K562 (cell line): Measurements from ENCODE around the gene MPL. TPM values are rescaled to one million over a fixed set of nuclear protein-coding genes. Genes with fewer than 3 reads are reported as not detected.

Experiments
- ATAC-seq: fragments of 200-7000 bp; cut with Tn5 transposase; 3 replicates; pipeline ENCODE4 v1.9.1; 2020; ENCODE audit warnings: moderate library complexity
- BruUV-seq: library from RNA; stranded (reverse); fragments of 400-500 nt; replicated peaks from 2 replicates; lab custom pipeline; 2021; lab: Mats Ljungman, UMichigan
- CTCF ChIA-PET: fragments of 300-600 bp; formaldehyde crosslinking; extraction: SDS; loops from one replicate; lab custom pipeline; 2021; ENCODE audit warnings: low intra/inter-chr PET ratio; lab: Yijun Ruan, JAX
- POLR2A ChIA-PET: fragments of 300-600, 350-650 bp; sonication (Branson Sonifier 250); formaldehyde crosslinking; extraction: SDS; loops from one replicate; lab custom pipeline; 2021; ENCODE audit warnings: antibody characterized with exemption, inconsistent platforms; lab: Yijun Ruan, JAX
- DNase-seq, 4 experiments: peaks; one replicate each; pipeline versions ENCODE4 v3.0.0 to v3.0.0-alpha.2; 2011 to 2018; ENCODE audit warnings: low spot score in 3 of 4, mixed read lengths in 3 of 4; ENCODE audit errors: extremely low read depth in 1 of 4
- FAIRE-seq: peaks from 2 replicates; lab custom pipeline; 2011; peaks lifted over from hg19 to GRCh38; lab: Jason Lieb, UNC
- H2AFZ ChIP-seq: 2 replicates; pipeline ENCODE4 v1.6.0; 2011; ENCODE audit warnings: low read depth, low read length, control low read depth, inconsistent platforms
- H3K27ac ChIP-seq: fragments of 200-600 bp; 3 replicates; pipeline ENCODE4 v1.8.0; 2011; ENCODE audit warnings: low read depth, mild to moderate bottlenecking, control low read depth, inconsistent platforms, low read length, moderate library complexity, mixed read lengths; ENCODE audit errors: extremely low read depth
- H3K27me3 ChIP-seq, 2 experiments: fragments of 300-600 bp in 1 of 2; 2 replicates in 1 of 2; 3 replicates in 1 of 2; pipeline versions ENCODE4 v1.6.0 to v1.8.0; 2011; ENCODE audit warnings: inconsistent platforms in 2 of 2, low read length in 2 of 2, mild to moderate bottlenecking in 1 of 2, mixed read lengths in 1 of 2, moderate library complexity in 1 of 2; ENCODE audit not compliant: control insufficient read depth in 2 of 2, insufficient read depth in 2 of 2
- H3K36me3 ChIP-seq: fragments of 300-600 bp; 3 replicates; pipeline ENCODE4 v1.8.0; 2011; ENCODE audit warnings: mild to moderate bottlenecking, low read length, inconsistent platforms; ENCODE audit not compliant: control insufficient read depth, insufficient read depth
- H3K4me1 ChIP-seq, 2 experiments: fragments of 200-600 bp in 1 of 2; replicated peaks in 1 of 2; 2 replicates in 1 of 2; 3 replicates in 1 of 2; pipeline versions ENCODE4 v1.5.1 to v1.8.0; 2011; ENCODE audit warnings: inconsistent platforms in 2 of 2, low read length in 2 of 2, mild to moderate bottlenecking in 1 of 2, mixed read lengths in 1 of 2, moderate library complexity in 1 of 2; ENCODE audit not compliant: control insufficient read depth in 2 of 2, insufficient read depth in 2 of 2
- H3K4me2 ChIP-seq: 2 replicates; pipeline ENCODE4 v1.6.1; 2011; ENCODE audit warnings: low read length, control low read depth, inconsistent platforms, mixed read lengths; ENCODE audit not compliant: insufficient read depth
- H3K4me3 ChIP-seq: fragments of 200-600 bp; sonication (generic), shearing (Covaris generic); 2 replicates; pipeline ENCODE4 v1.5.1; 2016; ENCODE audit warnings: control low read depth, inconsistent platforms
- H3K79me2 ChIP-seq: fragments of 200-600 bp; 3 replicates; pipeline ENCODE4 v1.8.0; 2011; ENCODE audit warnings: low read length, inconsistent platforms; ENCODE audit not compliant: control insufficient read depth, insufficient read depth
- H3K9ac ChIP-seq, 2 experiments: 2 replicates each; pipeline versions ENCODE4 v1.6.0 to v1.6.1; 2011; ENCODE audit warnings: low read depth in 2 of 2, low read length in 2 of 2, control low read depth in 1 of 2, inconsistent platforms in 1 of 2, mild to moderate bottlenecking in 1 of 2, mixed read lengths in 1 of 2; ENCODE audit not compliant: insufficient read depth in 1 of 2
- H3K9me1 ChIP-seq: one replicate; pipeline ENCODE4 v1.6.0; 2011; ENCODE audit warnings: inconsistent platforms, mild to moderate bottlenecking, low read length, moderate library complexity; ENCODE audit not compliant: control insufficient read depth, insufficient read depth
- H3K9me3 ChIP-seq: replicated peaks from 2 replicates; pipeline ENCODE4 v1.5.1; 2011; ENCODE audit warnings: low read depth, low read length, inconsistent platforms; ENCODE audit not compliant: control insufficient read depth, insufficient read depth
- H4K20me1 ChIP-seq: replicated peaks from 2 replicates; pipeline ENCODE4 v1.6.1; 2011; ENCODE audit warnings: low read length, inconsistent platforms, mixed read lengths; ENCODE audit not compliant: control insufficient read depth, insufficient read depth
- ASH1L ChIP-seq: fragments of 450-650 bp; IDR thresholded peaks from 2 replicates; pipeline ENCODE4 v1.6.1; 2018; ENCODE audit warnings: borderline replicate concordance, mild to moderate bottlenecking, low read depth; ENCODE audit not compliant: partially characterized antibody
- C11orf30 ChIP-seq: fragments of 450-650 bp; IDR thresholded peaks from 2 replicates; pipeline ENCODE4 v1.6.1; 2016; ENCODE audit warnings: low read depth, mild to moderate bottlenecking
- CBX8 ChIP-seq: fragments of 200-600 bp; sonication (generic); IDR thresholded peaks from 2 replicates; pipeline ENCODE4 v1.6.1; 2012; ENCODE audit warnings: borderline replicate concordance, mixed run types, low read depth, mild to moderate bottlenecking, moderate library complexity, mixed read lengths, low read length, control low read depth, inconsistent platforms; ENCODE audit not compliant: poor library complexity, severe bottlenecking; ENCODE audit errors: extremely low read depth
- ETV6 ChIP-seq, 3 experiments: fragments of 150-350 bp in 1 of 3; sonication (generic) in 1 of 3; formaldehyde crosslinking in 1 of 3; IDR thresholded peaks; 2 replicates each; pipeline versions ENCODE4 v1.6.1 to v1.8.0; 2014 to 2022; ENCODE audit warnings: borderline replicate concordance in 2 of 3, low read depth in 2 of 3, antibody characterized with exemption in 1 of 3, low read length in 1 of 3, mild to moderate bottlenecking in 1 of 3, missing genetic modification reagents in 1 of 3
- KAT8 ChIP-seq: fragments of 450-650 bp; IDR thresholded peaks from 2 replicates; pipeline ENCODE4 v1.6.1; 2016; ENCODE audit warnings: low read depth, mild to moderate bottlenecking
- NFYB ChIP-seq: IDR thresholded peaks from 2 replicates; pipeline ENCODE4 v1.6.1; 2011; ENCODE audit warnings: mild to moderate bottlenecking, moderate library complexity; ENCODE audit not compliant: insufficient read length; ENCODE audit errors: extremely low read depth
- SPI1 ChIP-seq: IDR thresholded peaks from 2 replicates; pipeline ENCODE4 v1.6.1; 2011; ENCODE audit warnings: low read depth, low read length, control low read depth, borderline replicate concordance
- THRAP3 ChIP-seq: fragments of 450-650 bp; IDR thresholded peaks from 2 replicates; pipeline ENCODE4 v1.6.1; 2016; ENCODE audit warnings: mild to moderate bottlenecking, inconsistent platforms, borderline replicate concordance
- XRCC5 ChIP-seq: fragments of 200-400 bp; formaldehyde crosslinking; IDR thresholded peaks from 2 replicates; pipeline ENCODE4 v1.6.1; 2017; ENCODE audit warnings: low read depth, mild to moderate bottlenecking, low read length
- ZFP36 ChIP-seq: fragments of 150-350 bp; IDR thresholded peaks from 2 replicates; pipeline ENCODE4 v1.6.1; 2018; ENCODE audit warnings: low read length, low read depth; ENCODE audit not compliant: partially characterized antibody
- ZFX ChIP-seq: sonication (generic); formaldehyde crosslinking; IDR thresholded peaks from 2 replicates; pipeline ENCODE4 v1.8.0; 2022; ENCODE audit warnings: mild to moderate bottlenecking, missing genetic modification reagents, moderate library complexity
- ZNF134 ChIP-seq: fragments of 250-450 bp; sonication (Bioruptor Pico); conservative IDR thresholded peaks from 2 replicates; pipeline ENCODE4 v1.4.0; 2020
- ZNF140 ChIP-seq: fragments of 250-450 bp; sonication (Bioruptor Pico); IDR thresholded peaks from 2 replicates; pipeline ENCODE4 v1.8.0; 2021; ENCODE audit warnings: moderate library complexity, mild to moderate bottlenecking, inconsistent platforms
- ZNF282 ChIP-seq: sonication (generic); formaldehyde crosslinking; IDR thresholded peaks from 2 replicates; pipeline ENCODE4 v1.8.1; 2023; ENCODE audit warnings: missing genetic modification reagents
- WGBS: fragments of 100-300 bp; shearing (Covaris generic); methylation state at CpG from one replicate; pipeline ENCODE4 v1.1.6; 2016; ENCODE audit warnings: low coverage, mixed read lengths; ENCODE audit not compliant: insufficient coverage; ENCODE audit errors: missing lambda C conversion rate; 5-methylcytosine and 5-hydroxymethylcytosine counted together
- in situ Hi-C: fragments of 300-500 bp; cut with MboI; formaldehyde crosslinking; loops from 4 replicates; pipeline ENCODE4 v1.15.0; 2018; ENCODE audit warnings: inconsistent platforms, mixed read lengths
- intact Hi-C: fragments of 100-400 bp; cut with micrococcal nuclease; formaldehyde crosslinking; loops from 2 replicates; pipeline ENCODE4 v1.14.2; 2022
- polyA plus RNA-seq, 8 experiments: library from polyadenylated mRNA; depleted of rRNA in 4 of 8; stranded (reverse) in 5 of 8; unstranded in 3 of 8; fragments of >200 nt; fragmentation: Nextera tagmentation in 2 of 8; fragmentation: Illumina TruSeq in 1 of 8; extraction: Ambion mirVana in 2 of 8; extraction: Trizol in 1 of 8; gene quantifications; 2 replicates each; pipeline versions ENCODE4 v1.2.1 to v1.2.3, GENCODE V29; 2011 to 2014; ENCODE audit warnings: inconsistent platforms in 1 of 8, missing spikeins in 1 of 8
- total RNA-seq, 7 experiments: library from RNA; depleted of rRNA in 6 of 7; stranded (reverse); fragments of >200 nt in 6 of 7; fragmentation: Illumina TruSeq in 2 of 7; extraction: Trizol in 2 of 7; gene quantifications; 2 replicates each; pipeline versions ENCODE4 v1.2.1 to v1.2.3, GENCODE V29; 2011 to 2021; ENCODE audit warnings: low replicate concordance in 1 of 7
- TF ChIP-seq, protein P1 (sequence below): fragments of 250-450 bp; sonication (Bioruptor Pico); IDR thresholded peaks from 2 replicates; pipeline ENCODE4 v1.5.0; 2020; ENCODE audit warnings: mild to moderate bottlenecking, borderline replicate concordance
- TF ChIP-seq, protein P2 (sequence below), 2 experiments: IDR thresholded peaks; 2 replicates each; pipeline ENCODE4 v1.6.1; 2011; ENCODE audit warnings: borderline replicate concordance in 1 of 2, control low read depth in 1 of 2, low read depth in 1 of 2, low read length in 1 of 2, mild to moderate bottlenecking in 1 of 2, mixed read lengths in 1 of 2, moderate library complexity in 1 of 2; ENCODE audit not compliant: insufficient read depth in 1 of 2, insufficient read length in 1 of 2, poor library complexity in 1 of 2, severe bottlenecking in 1 of 2; ENCODE audit errors: extremely low read depth in 1 of 2
- TF ChIP-seq, protein P3 (sequence below): sonication (generic); formaldehyde crosslinking; IDR thresholded peaks from 2 replicates; pipeline ENCODE4 v1.8.0; 2022; ENCODE audit warnings: mild to moderate bottlenecking, missing genetic modification reagents

The MPL gene
- total and polyA plus RNA-seq, 9 of the 15 experiments (the other 6 are each of a cell fraction or from before 2014, with no cell fraction given): not detected

DNA sequence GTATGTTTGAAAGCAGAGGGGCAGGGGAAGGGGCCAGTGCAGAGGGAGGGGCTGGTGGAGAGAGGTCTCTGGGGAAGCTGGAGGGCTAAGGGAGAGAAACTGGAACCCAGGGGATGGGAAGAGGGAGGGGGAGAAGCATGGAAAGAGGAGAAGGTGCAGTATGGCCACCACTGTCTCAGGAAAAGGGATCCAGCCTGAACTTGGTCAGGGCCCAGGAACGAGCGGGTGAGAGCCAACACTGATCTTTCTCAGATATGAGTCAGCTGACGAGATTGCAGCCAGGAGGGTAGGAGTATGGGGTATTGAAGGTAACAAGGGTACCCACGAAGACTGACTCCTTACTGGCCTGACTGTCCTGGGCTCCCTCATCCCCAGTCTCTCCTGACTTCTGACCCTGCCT is 18.8 kb upstream of the MPL start:
- BruUV-seq: no TSS peak
- Histone ChIP-seq H3K9me1 (no peaks in the 10 kb centered on the region), H3K79me2 (no peaks in the 10 kb centered on the region), H3K4me1 (peaks cover 3 to 11% of the 10 kb centered on the region in 2 experiments; a peak in 3 of 5 replicates), H3K27me3 (peaks cover 6 to 21% of the 10 kb centered on the region in 2 experiments; a peak in 3 of 5 replicates), H3K4me3 (no peak overlapping the region), H3K4me2 (no peak overlapping the region), H3K9ac (no peak overlapping the region), H3K36me3 (no peaks in the 10 kb centered on the region), H3K27ac (no peak overlapping the region), H4K20me1 (peaks cover 8% of the 10 kb centered on the region; the same call in 1 of the 2 replicates), H2AFZ (no peak overlapping the region), H3K9me3 (no peaks in the 10 kb centered on the region)
- no peak for TF ChIP-seq C11orf30
- TF ChIP-seq, protein P1, sequence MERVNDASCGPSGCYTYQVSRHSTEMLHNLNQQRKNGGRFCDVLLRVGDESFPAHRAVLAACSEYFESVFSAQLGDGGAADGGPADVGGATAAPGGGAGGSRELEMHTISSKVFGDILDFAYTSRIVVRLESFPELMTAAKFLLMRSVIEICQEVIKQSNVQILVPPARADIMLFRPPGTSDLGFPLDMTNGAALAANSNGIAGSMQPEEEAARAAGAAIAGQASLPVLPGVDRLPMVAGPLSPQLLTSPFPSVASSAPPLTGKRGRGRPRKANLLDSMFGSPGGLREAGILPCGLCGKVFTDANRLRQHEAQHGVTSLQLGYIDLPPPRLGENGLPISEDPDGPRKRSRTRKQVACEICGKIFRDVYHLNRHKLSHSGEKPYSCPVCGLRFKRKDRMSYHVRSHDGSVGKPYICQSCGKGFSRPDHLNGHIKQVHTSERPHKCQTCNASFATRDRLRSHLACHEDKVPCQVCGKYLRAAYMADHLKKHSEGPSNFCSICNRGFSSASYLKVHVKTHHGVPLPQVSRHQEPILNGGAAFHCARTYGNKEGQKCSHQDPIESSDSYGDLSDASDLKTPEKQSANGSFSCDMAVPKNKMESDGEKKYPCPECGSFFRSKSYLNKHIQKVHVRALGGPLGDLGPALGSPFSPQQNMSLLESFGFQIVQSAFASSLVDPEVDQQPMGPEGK (CRISPR knock-in tag): no peak
- TF ChIP-seq ZFP36: no peak
- TF ChIP-seq ETV6 (IDR thresholded peaks at IDR 0.05; ENCODE audit: borderline replicate concordance in 1 of 2, low read depth in 2 of 2, low read length in 1 of 2): no peak
- TF ChIP-seq ETV6 (CRISPR knock-in tag; IDR thresholded peaks at IDR 0.05; ENCODE audit: borderline replicate concordance): no peak
- TF ChIP-seq, protein P2, sequence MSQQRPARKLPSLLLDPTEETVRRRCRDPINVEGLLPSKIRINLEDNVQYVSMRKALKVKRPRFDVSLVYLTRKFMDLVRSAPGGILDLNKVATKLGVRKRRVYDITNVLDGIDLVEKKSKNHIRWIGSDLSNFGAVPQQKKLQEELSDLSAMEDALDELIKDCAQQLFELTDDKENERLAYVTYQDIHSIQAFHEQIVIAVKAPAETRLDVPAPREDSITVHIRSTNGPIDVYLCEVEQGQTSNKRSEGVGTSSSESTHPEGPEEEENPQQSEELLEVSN (IDR thresholded peaks at IDR 0.05; ENCODE audit: borderline replicate concordance in 1 of 2, extremely low read depth in 1 of 2, insufficient read depth in 1 of 2, insufficient read length in 1 of 2, low read depth in 1 of 2, low read length in 1 of 2, poor library complexity in 1 of 2, severe bottlenecking in 1 of 2): no peak
- no peak for TF ChIP-seq ZNF140 (CRISPR knock-in tag)
- TF ChIP-seq ZFX (CRISPR knock-in tag): no peak
- TF ChIP-seq SPI1: no peak
- TF ChIP-seq ZNF134: no peak
- TF ChIP-seq, protein P3, sequence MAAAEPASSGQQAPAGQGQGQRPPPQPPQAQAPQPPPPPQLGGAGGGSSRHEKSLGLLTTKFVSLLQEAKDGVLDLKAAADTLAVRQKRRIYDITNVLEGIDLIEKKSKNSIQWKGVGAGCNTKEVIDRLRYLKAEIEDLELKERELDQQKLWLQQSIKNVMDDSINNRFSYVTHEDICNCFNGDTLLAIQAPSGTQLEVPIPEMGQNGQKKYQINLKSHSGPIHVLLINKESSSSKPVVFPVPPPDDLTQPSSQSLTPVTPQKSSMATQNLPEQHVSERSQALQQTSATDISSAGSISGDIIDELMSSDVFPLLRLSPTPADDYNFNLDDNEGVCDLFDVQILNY (CRISPR knock-in tag): no peak
- TF ChIP-seq THRAP3: no peak
- TF ChIP-seq ZNF282 (CRISPR knock-in tag): no peak
- no peak for TF ChIP-seq XRCC5
- no peak for TF ChIP-seq ASH1L
- TF ChIP-seq NFYB: no peak
- no peak for TF ChIP-seq KAT8
- no peak for TF ChIP-seq CBX8
- in situ Hi-C loops: no loop called here
- intact Hi-C loops: no loop called here
- POLR2A ChIA-PET: no interaction called here
- DNase-seq (no peak), ATAC-seq (no peak), FAIRE-seq (no peak)
- WGBS: 28% methylated on average over 4 of the region's 4 CpGs
- CTCF ChIA-PET: no interaction called here
